ENCODE measurements around the gene PRKN. TPM values are rescaled to one million over a fixed set of nuclear protein-coding genes. Genes with fewer than 3 reads are reported as not detected.

PRKN gene
- total and polyA plus RNA-seq, 2 experiments from 2014 or later, result 0.10 to 0.84 TPM

DNA sequence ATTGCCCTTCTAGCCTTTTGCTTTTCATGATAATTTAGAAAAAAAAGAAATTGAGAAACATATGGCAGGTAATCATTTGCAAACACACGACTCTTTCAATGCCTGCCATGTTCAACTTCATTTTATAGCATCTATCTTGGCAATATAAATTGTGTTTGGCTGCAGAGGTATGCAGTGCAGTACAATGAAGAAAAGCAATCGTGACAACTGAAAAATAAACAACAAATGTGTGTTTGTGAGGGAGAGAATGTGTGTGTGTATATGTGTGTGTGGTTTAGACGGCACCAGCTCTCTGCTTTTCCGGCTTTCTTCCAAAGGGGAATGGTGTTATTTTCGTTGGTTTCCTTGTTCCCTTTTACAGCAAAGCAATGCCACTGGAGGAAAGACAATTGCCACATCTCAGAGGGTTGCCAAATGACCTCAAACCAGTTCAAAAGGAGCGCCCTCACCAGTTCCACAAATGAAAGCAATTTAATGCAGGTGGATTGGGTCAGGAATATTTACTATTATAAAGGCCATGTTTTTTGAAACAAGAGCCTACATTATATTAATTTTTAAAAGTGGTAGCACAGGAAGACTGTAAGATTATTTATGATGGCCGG is 587.2 kb downstream of the PRKN start:
- no peaks in the 10 kb centered on the region for H3K4me1 ChIP-seq (ENCODE audit: insufficient read depth)
- no peaks in the 10 kb centered on the region for H4K20me1 ChIP-seq (replicated peaks; ENCODE audit: insufficient read depth)
- no peak overlapping the region for H3K27ac ChIP-seq (ENCODE audit: low read depth)
- DNase-seq (ENCODE audit: low spot score) (no peak), ATAC-seq (no peak)
- H3K9me2 ChIP-seq (ENCODE audit: insufficient read depth), result no peaks in the 10 kb centered on the region; the same call in 1 of the 2 replicates
- no peaks in the 10 kb centered on the region for H3K79me2 ChIP-seq (replicated peaks; ENCODE audit: insufficient read depth)
- Mint-ChIP-seq H3K36me3 (ENCODE audit: low read depth) (peaks cover 12% of the 10 kb centered on the region; the same call in 2 of the 3 replicates), H3K9me3 (peaks cover 16% of the 10 kb centered on the region), H3K27ac (no peak overlapping the region), H3K4me1 (no peaks in the 10 kb centered on the region), H3K4me3 (no peak overlapping the region), H3K27me3 (ENCODE audit: insufficient read depth, low read depth, poor library complexity) (peaks cover 1% of the 10 kb centered on the region)
- no peak overlapping the region for H2AFZ ChIP-seq
- TF ChIP-seq, protein P1, sequence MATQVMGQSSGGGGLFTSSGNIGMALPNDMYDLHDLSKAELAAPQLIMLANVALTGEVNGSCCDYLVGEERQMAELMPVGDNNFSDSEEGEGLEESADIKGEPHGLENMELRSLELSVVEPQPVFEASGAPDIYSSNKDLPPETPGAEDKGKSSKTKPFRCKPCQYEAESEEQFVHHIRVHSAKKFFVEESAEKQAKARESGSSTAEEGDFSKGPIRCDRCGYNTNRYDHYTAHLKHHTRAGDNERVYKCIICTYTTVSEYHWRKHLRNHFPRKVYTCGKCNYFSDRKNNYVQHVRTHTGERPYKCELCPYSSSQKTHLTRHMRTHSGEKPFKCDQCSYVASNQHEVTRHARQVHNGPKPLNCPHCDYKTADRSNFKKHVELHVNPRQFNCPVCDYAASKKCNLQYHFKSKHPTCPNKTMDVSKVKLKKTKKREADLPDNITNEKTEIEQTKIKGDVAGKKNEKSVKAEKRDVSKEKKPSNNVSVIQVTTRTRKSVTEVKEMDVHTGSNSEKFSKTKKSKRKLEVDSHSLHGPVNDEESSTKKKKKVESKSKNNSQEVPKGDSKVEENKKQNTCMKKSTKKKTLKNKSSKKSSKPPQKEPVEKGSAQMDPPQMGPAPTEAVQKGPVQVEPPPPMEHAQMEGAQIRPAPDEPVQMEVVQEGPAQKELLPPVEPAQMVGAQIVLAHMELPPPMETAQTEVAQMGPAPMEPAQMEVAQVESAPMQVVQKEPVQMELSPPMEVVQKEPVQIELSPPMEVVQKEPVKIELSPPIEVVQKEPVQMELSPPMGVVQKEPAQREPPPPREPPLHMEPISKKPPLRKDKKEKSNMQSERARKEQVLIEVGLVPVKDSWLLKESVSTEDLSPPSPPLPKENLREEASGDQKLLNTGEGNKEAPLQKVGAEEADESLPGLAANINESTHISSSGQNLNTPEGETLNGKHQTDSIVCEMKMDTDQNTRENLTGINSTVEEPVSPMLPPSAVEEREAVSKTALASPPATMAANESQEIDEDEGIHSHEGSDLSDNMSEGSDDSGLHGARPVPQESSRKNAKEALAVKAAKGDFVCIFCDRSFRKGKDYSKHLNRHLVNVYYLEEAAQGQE (IDR thresholded peaks at IDR 0.05; ENCODE audit: unreplicated experiment), result no peak
- TF ChIP-seq ZNF114 (CRISPR knock-in tag; IDR thresholded peaks at IDR 0.05) (no peak), EZH2 (IDR thresholded peaks at IDR 0.05; ENCODE audit: low read depth, unreplicated experiment) (no peak), ZNF331 (CRISPR knock-in tag; IDR thresholded peaks at IDR 0.05; ENCODE audit: low read depth) (no peak), STAT1 (IDR thresholded peaks at IDR 0.05; ENCODE audit: unreplicated experiment) (no peak), EZH2phosphoT487 (IDR thresholded peaks at IDR 0.05; ENCODE audit: unreplicated experiment) (no peak), CREB1 (CRISPR knock-in tag; IDR thresholded peaks at IDR 0.05; ENCODE audit: low read depth) (no peak), POLR2AphosphoS5 (IDR thresholded peaks at IDR 0.05; ENCODE audit: low read depth) (no peak), JUNB (IDR thresholded peaks at IDR 0.05; ENCODE audit: unreplicated experiment) (no peak), NANOG (IDR thresholded peaks at IDR 0.05; ENCODE audit: borderline replicate concordance) (no peak)
- TF ChIP-seq, protein P2, sequence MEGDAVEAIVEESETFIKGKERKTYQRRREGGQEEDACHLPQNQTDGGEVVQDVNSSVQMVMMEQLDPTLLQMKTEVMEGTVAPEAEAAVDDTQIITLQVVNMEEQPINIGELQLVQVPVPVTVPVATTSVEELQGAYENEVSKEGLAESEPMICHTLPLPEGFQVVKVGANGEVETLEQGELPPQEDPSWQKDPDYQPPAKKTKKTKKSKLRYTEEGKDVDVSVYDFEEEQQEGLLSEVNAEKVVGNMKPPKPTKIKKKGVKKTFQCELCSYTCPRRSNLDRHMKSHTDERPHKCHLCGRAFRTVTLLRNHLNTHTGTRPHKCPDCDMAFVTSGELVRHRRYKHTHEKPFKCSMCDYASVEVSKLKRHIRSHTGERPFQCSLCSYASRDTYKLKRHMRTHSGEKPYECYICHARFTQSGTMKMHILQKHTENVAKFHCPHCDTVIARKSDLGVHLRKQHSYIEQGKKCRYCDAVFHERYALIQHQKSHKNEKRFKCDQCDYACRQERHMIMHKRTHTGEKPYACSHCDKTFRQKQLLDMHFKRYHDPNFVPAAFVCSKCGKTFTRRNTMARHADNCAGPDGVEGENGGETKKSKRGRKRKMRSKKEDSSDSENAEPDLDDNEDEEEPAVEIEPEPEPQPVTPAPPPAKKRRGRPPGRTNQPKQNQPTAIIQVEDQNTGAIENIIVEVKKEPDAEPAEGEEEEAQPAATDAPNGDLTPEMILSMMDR (conservative IDR thresholded peaks at IDR 0.05; ENCODE audit: low read depth in 2 of 2), result no peak
- TF ChIP-seq, protein P3, sequence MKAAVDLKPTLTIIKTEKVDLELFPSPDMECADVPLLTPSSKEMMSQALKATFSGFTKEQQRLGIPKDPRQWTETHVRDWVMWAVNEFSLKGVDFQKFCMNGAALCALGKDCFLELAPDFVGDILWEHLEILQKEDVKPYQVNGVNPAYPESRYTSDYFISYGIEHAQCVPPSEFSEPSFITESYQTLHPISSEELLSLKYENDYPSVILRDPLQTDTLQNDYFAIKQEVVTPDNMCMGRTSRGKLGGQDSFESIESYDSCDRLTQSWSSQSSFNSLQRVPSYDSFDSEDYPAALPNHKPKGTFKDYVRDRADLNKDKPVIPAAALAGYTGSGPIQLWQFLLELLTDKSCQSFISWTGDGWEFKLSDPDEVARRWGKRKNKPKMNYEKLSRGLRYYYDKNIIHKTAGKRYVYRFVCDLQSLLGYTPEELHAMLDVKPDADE (IDR thresholded peaks at IDR 0.05), result no peak
- TF ChIP-seq, protein P4, sequence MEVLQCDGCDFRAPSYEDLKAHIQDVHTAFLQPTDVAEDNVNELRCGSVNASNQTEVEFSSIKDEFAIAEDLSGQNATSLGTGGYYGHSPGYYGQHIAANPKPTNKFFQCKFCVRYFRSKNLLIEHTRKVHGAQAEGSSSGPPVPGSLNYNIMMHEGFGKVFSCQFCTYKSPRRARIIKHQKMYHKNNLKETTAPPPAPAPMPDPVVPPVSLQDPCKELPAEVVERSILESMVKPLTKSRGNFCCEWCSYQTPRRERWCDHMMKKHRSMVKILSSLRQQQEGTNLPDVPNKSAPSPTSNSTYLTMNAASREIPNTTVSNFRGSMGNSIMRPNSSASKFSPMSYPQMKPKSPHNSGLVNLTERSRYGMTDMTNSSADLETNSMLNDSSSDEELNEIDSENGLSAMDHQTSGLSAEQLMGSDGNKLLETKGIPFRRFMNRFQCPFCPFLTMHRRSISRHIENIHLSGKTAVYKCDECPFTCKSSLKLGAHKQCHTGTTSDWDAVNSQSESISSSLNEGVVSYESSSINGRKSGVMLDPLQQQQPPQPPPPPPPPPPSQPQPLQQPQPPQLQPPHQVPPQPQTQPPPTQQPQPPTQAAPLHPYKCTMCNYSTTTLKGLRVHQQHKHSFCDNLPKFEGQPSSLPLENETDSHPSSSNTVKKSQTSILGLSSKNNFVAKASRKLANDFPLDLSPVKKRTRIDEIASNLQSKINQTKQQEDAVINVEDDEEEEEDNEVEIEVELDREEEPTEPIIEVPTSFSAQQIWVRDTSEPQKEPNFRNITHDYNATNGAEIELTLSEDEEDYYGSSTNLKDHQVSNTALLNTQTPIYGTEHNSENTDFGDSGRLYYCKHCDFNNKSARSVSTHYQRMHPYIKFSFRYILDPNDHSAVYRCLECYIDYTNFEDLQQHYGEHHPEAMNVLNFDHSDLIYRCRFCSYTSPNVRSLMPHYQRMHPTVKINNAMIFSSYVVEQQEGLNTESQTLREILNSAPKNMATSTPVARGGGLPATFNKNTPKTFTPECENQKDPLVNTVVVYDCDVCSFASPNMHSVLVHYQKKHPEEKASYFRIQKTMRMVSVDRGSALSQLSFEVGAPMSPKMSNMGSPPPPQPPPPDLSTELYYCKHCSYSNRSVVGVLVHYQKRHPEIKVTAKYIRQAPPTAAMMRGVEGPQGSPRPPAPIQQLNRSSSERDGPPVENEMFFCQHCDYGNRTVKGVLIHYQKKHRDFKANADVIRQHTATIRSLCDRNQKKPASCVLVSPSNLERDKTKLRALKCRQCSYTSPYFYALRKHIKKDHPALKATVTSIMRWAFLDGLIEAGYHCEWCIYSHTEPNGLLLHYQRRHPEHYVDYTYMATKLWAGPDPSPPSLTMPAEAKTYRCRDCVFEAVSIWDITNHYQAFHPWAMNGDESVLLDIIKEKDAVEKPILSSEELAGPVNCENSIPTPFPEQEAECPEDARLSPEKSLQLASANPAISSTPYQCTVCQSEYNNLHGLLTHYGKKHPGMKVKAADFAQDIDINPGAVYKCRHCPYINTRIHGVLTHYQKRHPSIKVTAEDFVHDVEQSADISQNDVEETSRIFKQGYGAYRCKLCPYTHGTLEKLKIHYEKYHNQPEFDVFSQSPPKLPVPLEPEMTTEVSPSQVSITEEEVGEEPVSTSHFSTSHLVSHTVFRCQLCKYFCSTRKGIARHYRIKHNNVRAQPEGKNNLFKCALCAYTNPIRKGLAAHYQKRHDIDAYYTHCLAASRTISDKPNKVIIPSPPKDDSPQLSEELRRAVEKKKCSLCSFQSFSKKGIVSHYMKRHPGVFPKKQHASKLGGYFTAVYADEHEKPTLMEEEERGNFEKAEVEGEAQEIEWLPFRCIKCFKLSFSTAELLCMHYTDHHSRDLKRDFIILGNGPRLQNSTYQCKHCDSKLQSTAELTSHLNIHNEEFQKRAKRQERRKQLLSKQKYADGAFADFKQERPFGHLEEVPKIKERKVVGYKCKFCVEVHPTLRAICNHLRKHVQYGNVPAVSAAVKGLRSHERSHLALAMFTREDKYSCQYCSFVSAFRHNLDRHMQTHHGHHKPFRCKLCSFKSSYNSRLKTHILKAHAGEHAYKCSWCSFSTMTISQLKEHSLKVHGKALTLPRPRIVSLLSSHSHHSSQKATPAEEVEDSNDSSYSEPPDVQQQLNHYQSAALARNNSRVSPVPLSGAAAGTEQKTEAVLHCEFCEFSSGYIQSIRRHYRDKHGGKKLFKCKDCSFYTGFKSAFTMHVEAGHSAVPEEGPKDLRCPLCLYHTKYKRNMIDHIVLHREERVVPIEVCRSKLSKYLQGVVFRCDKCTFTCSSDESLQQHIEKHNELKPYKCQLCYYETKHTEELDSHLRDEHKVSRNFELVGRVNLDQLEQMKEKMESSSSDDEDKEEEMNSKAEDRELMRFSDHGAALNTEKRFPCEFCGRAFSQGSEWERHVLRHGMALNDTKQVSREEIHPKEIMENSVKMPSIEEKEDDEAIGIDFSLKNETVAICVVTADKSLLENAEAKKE (CRISPR knock-in tag; IDR thresholded peaks at IDR 0.05), result no peak
- H3K4me2 ChIP-seq, result no peak overlapping the region
- no peak overlapping the region for H3K4me3 ChIP-seq
- no peaks in the 10 kb centered on the region; the same call in 1 of the 2 replicates for H3K36me3 ChIP-seq (ENCODE audit: insufficient read depth)
- no peaks in the 10 kb centered on the region for H3F3A ChIP-seq (replicated peaks; ENCODE audit: low read depth)
- H3K27me3 ChIP-seq (ENCODE audit: insufficient read depth), result no peaks in the 10 kb centered on the region

Data from GM23338 (cell line).